SH-SY5Y (cell line): ENCODE measurements around the gene PZP.

ENCODE experiments used
- GATA2 ChIP-seq: IDR thresholded peaks from 2 replicates; pipeline ENCODE4 v1.6.1; 2011; ENCODE audit warnings: mild to moderate bottlenecking, low read depth, low read length
- GATA3 ChIP-seq: IDR thresholded peaks from 2 replicates; pipeline ENCODE4 v1.6.1; 2011; ENCODE audit warnings: low read depth, mild to moderate bottlenecking, low read length, moderate library complexity

DNA sequence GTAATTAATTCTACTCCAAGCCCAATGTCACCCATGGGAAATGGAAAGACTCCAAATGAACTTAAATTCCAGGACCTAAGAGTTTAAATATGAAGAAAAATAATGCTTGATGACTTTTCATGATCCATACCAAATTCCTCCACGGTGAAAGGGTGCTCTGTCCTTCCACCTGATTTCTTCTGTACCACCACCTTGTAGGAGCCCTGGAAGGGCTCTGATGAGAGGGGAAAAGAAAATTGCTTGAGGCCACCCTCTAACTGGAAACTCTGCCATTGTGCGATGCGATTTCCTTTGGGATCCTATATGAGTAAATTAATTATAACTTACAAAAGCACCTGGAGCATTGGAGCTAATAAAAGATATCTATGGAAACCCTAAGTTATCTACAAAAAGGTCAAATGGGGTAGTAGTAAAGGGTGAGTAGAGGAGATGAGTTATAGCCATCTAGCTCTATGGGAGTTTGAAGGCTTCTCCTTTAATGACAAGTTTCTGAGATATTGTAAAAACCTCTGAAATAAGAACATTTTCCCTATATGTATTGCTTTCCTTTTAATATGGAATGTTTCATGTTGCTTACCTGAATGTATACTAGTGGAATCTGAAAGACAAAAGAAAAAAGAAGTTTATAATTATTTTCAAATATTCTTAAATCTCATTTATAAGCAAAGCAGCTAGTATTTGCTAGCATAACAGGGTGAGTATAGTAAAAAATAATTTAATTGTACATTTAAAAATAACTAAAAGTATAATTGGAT lies 98.3 kb downstream of the PZP start:
- TF ChIP-seq GATA3 (no peak), GATA2 (no peak)
